ENCODE measurements around the gene CLTRN. TPM values are rescaled to one million over a fixed set of nuclear protein-coding genes. Genes with fewer than 3 reads are reported as not detected.
A peak's percentile ranks its signal among the peaks of the same experiment; 100 is the strongest.

Gene CLTRN
- total and polyA plus RNA-seq, 11 donors, result 0.11 to 1.8 (median 1.1) TPM

DNA sequence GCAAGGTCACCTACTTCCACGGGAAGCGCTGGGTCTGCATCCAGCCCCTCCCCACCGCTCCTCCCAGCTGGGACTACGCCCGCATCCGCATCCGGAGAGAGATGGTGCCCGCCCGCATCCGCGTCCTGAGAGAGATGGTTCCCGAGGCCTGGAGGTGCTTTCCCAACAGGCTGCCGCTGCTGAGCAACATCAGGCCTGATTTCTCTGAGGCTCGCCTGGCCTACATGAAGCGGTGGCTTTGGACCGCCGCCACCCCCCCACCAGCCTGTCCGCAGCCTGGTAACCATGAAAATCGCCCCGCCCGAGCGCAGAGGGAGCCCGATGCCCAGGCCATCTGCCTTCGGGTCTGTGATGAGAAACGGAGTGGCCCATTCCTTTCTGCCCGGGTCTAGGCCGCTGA lies 18.1 kb downstream of the CLTRN start:
- Histone ChIP-seq H3K9me3 (no peaks in the 10 kb centered on the region), H3K4me3 (no peak overlapping the region), H3K4me1 (no peaks in the 10 kb centered on the region), H3K27me3 (peaks cover 0 to 69% (median 0%) of the 10 kb centered on the region in 9 donors), H3K27ac (no peak overlapping the region), H3K36me3 (no peaks in the 10 kb centered on the region)
- intact Hi-C loops (cut with DNase I), result loop anchor here in 7 of 10 donors (10.0 kb wide), 2 partner anchors 52 to 152 kb away; partner anchors contain the start of gene PIR (in 6 of the 7)
- DNase-seq (peak in 1 of 5 donors; percentile 36), ATAC-seq (no peak)
- WGBS, 4 donors, result 94 to 96% (median 95%) methylated on average over 11 to 27 of the region's 27 CpGs
- no peak for TF ChIP-seq POLR2A (IDR thresholded peaks at IDR 0.05)
- TF ChIP-seq, protein P1, sequence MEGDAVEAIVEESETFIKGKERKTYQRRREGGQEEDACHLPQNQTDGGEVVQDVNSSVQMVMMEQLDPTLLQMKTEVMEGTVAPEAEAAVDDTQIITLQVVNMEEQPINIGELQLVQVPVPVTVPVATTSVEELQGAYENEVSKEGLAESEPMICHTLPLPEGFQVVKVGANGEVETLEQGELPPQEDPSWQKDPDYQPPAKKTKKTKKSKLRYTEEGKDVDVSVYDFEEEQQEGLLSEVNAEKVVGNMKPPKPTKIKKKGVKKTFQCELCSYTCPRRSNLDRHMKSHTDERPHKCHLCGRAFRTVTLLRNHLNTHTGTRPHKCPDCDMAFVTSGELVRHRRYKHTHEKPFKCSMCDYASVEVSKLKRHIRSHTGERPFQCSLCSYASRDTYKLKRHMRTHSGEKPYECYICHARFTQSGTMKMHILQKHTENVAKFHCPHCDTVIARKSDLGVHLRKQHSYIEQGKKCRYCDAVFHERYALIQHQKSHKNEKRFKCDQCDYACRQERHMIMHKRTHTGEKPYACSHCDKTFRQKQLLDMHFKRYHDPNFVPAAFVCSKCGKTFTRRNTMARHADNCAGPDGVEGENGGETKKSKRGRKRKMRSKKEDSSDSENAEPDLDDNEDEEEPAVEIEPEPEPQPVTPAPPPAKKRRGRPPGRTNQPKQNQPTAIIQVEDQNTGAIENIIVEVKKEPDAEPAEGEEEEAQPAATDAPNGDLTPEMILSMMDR (IDR thresholded peaks at IDR 0.05), result no peak

DNA sequence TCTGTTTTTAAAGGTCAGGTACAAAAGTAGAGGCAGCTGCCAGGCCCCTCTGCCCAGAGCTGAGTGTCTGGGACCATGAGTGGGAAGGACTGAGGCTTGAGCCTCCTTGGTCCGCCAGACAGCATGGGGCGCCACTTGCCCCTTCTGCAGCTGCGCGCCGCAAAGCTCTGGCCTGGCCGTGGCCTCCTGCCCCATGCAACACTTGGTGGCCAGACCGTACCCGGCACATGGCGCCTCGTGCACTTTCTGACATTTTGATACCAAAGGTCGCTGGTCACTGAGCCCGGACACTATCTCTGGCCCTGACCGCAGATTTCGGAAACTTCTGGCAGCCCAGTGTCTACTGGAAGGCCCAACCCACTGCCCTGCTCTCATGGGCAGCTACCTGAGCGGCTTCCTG lies 18.6 kb downstream of the CLTRN start:
- no peaks in the 10 kb centered on the region for H3K9me3 ChIP-seq
- H3K36me3 ChIP-seq, result no peaks in the 10 kb centered on the region
- H3K27ac ChIP-seq, result no peak overlapping the region
- TF ChIP-seq, protein P1 (IDR thresholded peaks at IDR 0.05), result no peak
- TF ChIP-seq POLR2A (IDR thresholded peaks at IDR 0.05), result no peak
- no peak overlapping the region for H3K4me3 ChIP-seq
- DNase-seq (peak in 1 of 5 donors; percentile 37), ATAC-seq (peak in 1 of 4 donors; percentile 41)
- H3K4me1 ChIP-seq, result no peaks in the 10 kb centered on the region
- WGBS, 4 donors, result 88 to 97% (median 96%) methylated on average over 4 to 15 of the region's 15 CpGs
- intact Hi-C loops (cut with DNase I), result loop anchor here in 7 of 10 donors (10.0 kb wide), 2 partner anchors 51 to 151 kb away; partner anchors contain the start of gene PIR (in 6 of the 7)
- H3K27me3 ChIP-seq, result peaks cover 0 to 71% (median 0%) of the 10 kb centered on the region in 9 donors

DNA sequence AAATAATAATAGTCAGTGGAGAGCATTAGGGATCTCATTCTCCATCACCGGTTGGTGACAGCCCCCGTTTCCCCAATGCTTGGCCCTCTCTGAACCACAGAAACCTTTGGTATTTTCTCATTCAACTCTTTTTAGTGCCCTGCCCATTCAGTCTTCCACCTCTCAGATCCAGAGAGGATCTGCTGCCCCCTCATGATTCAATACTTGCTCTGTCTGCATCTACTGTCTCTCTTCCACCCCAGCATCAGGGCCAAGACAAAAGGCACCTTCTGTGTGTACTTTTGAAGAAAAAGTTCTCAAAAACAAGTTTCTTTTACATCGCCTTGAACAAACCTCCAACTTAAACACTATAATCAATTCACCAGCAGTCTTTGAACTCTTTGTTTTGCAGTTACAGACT lies 19.3 kb downstream of the CLTRN start:
- Histone ChIP-seq H3K9me3 (no peaks in the 10 kb centered on the region), H3K27ac (no peak overlapping the region), H3K36me3 (no peaks in the 10 kb centered on the region), H3K4me1 (no peaks in the 10 kb centered on the region), H3K4me3 (no peak overlapping the region), H3K27me3 (peaks cover 0 to 73% (median 0%) of the 10 kb centered on the region in 9 donors)
- DNase-seq (no peak), ATAC-seq (no peak)
- WGBS, 4 donors, result 68 to 80% (median 75%) methylated on average over 3 of the region's 3 CpGs
- intact Hi-C loops (cut with DNase I), result loop anchor here in 7 of 10 donors (10.0 kb wide), 2 partner anchors 50 to 150 kb away; partner anchors contain the start of gene PIR (in 6 of the 7)
- no peak for TF ChIP-seq POLR2A (IDR thresholded peaks at IDR 0.05)
- TF ChIP-seq, protein P1 (IDR thresholded peaks at IDR 0.05), result peak in 1 of 12 donors; percentile 9

DNA sequence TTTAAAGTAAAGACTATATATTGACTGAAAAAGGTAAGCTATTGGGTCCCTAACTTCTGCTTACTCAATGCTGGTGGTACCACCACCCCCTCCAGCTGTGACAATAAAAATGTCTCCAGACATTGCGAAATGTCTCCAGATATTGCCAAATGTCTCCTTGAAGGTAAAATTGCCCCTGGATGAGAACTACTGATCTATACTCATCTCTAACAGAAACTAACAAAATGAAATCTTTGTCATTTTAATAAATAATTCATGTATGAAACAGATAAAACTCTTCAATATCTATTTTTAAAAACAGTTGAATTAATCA lies 20.1 kb downstream of the CLTRN start:
- no peak for TF ChIP-seq POLR2A (IDR thresholded peaks at IDR 0.05)
- TF ChIP-seq, protein P1 (IDR thresholded peaks at IDR 0.05), result no peak
- H3K4me1 ChIP-seq, result no peaks in the 10 kb centered on the region
- no peak overlapping the region for H3K27ac ChIP-seq
- DNase-seq (no peak), ATAC-seq (no peak)
- whole genome bisulfite sequencing, 4 donors, result 96 to 100% (median 97%) methylated on average over 1 of the region's 1 CpG
- intact Hi-C loops (cut with DNase I), result loop anchor here in 8 of 10 donors (5.0 to 10.0 kb wide), 3 partner anchors 50 to 150 kb away; partner anchors contain the start of gene PIR (in 6 of the 8)
- no peaks in the 10 kb centered on the region for H3K36me3 ChIP-seq
- no peaks in the 10 kb centered on the region for H3K9me3 ChIP-seq
- no peak overlapping the region for H3K4me3 ChIP-seq
- peaks cover 0 to 75% (median 0%) of the 10 kb centered on the region in 9 donors for H3K27me3 ChIP-seq
